HG03521 (cell line): Measurements from ENCODE around the gene TMEM176A.
"Not testable (repeated sequence)": the region's sequence is repeated elsewhere in the genome, so short reads cannot be mapped to it uniquely, and the experiment has no call there.

Source experiments
- ATAC-seq: cut with Tn5 transposase; IDR thresholded peaks from one replicate; pipeline ENCODE4 v1.9.1; 2021; ENCODE audit warnings: mild to moderate bottlenecking, moderate library complexity; ENCODE audit not compliant: unreplicated experiment

TMEM176A gene, protein sequence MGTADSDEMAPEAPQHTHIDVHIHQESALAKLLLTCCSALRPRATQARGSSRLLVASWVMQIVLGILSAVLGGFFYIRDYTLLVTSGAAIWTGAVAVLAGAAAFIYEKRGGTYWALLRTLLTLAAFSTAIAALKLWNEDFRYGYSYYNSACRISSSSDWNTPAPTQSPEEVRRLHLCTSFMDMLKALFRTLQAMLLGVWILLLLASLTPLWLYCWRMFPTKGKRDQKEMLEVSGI

DNA sequence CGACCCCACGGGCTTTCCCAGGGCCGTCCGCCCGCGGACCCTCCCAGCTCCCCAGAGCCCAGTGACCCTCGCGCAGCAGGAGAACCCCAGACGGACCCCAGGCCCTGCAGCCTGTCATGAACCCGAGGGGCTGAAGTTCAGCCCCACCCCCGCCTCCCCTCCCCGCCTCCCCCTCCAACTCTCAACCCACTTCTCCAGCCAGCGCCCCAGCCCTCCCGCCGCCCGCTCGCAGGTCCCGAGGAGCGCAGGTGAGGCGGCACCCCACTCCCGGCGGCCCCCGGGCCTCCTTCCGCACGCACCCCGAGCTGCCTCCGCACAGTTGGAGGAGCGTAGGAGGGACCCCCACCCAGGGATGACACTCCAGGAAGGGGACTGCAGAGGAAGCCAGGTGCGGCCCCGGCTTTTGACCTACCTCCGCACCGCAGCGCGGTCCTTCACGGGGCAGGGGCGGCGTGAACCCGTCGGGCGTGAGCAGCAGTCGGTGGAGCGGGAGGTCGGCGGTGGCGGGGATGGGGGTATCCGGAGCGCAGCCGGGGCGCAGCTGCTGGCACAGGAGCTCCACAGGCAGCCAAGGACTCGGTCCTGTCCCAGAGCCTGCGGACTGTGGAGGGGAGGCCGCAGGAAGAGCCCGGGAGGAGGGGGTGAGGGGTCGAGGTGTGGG is at the start of gene TMEM176A:
TSS of gene TMEM176A (plus strand) at position 189 of the 661 bp plus-strand sequence. CDS start 782 bp downstream, outside the sequence.
- ATAC-seq = no peak

DNA sequence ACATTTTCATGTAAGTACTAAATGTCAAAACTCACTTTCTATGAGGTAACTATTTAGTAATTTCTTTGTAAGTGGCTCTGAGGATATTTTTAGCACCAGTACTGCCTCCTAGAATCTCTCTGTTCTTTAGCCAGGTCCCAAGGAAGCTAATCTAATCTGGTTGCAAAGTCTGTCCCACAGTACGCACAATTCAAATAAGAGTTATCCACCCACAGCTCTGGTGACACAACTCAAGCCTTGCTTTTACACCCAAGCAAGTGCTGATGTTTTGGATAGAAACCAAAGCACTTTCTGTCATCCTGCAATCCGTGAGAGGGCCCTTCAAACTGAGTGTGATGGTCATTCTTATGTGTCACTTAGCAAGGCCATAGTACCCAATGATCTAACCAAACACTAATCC is 48.9 kb upstream of the TMEM176A start:
- no peak for ATAC-seq

DNA sequence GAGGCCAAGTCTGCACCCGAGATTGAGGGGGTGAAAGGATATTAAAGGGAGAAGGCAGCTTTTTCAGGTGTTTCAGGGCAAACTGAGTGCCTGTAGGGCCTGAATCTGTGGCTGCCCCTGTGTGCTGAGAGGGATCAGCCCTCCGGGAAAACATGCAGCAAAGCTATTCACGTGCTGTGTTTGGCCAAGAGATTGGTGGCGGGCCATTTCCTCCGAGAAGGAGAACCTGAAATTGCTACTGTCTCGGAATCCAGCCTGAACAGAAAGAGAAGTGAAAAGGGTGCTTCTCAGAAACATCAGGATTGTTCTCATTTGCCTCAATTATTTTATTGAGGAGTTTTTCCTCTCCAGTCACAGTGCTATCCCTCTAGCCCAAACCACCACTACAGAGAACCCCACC is 47.3 kb upstream of the TMEM176A start:
- no peak for ATAC-seq

DNA sequence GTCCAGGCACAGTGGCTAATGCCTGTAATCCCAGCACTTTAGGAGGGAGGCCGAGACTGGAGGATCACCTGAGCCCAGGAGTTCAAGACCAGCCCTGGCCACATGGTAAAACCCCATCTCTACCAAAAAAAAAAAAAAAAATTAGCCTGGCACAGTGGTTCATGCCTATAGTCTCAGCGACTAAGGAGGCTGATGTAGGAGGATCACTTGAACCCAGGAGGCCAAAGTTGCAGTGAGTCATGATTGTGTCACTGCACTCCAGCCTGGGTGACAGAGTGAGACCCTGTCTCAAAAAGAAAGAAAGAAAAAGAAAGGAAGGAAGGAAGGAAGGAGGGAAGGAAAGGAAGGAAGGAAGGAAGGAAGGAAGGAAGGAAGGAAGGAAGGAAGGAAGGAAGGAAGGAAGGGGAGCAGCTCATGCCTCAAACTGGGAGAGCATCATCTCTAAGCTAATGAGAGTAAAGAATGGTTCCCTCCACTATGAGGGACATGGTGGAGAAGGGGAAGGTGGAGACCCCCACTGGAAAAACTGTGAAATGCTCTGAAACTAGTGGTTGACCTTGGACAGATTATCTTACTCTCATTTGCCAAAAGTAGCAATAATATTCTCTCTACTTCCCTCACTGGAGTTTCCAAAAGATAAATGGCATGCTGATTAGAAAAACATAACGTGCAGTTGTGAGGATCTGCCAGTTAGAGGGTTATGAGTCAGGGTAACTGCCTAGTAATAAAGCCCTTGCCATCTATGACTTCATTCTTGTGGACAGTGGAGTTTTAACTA is 46.6 kb upstream of the TMEM176A start:
- ATAC-seq = no peak

DNA sequence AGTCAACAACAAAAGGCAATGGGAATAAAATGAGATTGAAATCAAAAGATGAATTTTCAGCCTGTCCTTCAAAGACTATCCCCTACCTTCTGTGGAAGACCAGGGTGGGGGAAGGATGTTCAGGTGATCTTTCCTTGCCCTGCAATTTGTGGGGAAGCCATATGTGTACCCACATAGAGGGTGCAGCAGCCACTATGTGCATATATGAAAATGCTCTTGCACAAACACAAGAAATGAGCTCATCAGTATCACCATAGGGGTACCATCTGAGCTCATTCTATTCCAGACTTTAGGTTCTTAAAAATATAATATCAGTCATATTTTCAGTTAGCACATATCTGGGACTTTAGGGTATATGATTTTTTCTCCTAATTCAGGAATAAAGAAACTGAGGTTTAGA is 45.6 kb upstream of the TMEM176A start:
- no peak for ATAC-seq

DNA sequence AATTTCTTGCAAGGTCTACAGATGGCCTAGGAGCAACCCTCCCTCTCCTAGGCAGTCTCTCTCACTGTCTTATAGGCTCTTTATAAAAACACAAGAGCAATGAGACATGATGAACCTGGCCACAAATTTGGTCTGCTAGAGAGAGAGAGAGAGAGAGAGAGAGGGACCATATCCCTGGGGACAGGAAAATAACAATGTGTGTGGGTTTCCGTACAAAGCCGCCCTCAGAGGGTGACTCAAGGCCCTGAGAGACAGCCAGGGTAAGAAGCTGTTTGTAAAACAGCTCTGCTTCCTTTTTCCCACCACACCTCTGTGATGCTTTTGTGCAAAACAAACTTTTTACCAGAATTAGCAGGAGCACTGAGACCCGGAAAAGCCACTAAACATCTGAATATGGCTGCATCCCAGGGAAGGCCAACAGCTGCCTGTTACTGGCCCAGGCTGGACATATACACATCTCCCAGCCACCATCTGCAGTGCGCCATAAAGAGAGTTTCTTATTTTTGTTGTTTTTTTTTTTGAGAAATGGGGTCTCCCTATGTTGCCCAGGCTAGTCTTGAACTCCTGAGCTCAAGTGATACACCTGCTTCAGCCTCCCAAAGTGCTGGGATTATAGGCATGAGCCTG is 45.0 kb upstream of the TMEM176A start:
- ATAC-seq = no peak

DNA sequence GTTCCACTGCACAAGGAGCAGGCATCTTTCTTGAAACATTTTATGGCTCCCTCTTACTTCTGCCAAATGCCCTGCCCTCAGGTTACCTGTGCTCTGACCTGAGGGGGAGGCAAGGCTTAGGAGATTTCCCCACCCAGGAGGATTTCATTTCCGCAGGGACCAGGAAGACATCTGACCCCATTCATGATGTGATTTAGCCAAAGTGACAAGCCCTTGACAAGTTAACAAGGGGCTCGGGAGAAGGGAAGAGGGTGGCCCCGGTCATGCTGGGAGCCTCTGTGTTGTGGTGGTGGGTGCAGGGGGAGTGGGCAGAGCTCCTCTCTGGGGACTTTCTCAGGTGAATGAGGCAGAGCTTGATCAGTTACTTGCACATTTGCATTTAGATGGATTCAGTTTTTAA is 44.4 kb upstream of the TMEM176A start:
- ATAC-seq = no peak

DNA sequence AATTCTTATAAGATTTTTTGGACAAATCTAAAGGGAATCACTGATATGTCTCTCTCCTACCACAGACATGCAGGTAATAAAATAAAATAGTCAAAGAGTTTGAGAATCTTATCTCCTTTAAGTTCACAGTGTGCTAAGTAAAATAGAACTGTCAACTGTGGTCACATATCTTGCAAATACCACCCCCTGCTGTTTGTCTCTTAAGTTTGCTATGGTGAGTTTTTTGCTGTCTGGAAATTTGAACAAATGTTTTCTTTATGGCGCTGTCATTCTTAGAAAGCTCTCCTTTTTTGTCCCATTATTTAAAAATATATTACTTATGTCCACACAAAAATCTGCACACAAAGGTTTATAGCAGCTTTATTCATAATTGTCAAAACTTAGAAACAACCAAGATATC is 43.7 kb upstream of the TMEM176A start:
- no peak for ATAC-seq

DNA sequence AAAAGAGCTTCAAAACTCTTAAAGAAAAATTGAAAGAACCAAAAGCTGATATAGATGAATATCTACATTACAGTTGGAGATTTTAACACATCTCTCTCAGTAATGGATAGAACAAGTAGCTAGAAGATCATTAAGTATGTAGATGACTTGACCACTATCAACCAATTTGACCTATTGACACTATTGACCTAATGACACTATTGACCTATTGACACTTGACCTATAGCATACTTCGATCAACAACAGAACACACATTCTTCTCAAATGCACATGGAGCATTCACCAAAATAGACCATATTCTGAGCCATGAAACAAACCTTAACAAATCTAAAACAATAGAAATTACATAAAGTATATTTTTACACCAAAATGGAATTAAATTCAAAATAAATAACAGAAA is 41.1 kb upstream of the TMEM176A start:
- ATAC-seq = no peak

DNA sequence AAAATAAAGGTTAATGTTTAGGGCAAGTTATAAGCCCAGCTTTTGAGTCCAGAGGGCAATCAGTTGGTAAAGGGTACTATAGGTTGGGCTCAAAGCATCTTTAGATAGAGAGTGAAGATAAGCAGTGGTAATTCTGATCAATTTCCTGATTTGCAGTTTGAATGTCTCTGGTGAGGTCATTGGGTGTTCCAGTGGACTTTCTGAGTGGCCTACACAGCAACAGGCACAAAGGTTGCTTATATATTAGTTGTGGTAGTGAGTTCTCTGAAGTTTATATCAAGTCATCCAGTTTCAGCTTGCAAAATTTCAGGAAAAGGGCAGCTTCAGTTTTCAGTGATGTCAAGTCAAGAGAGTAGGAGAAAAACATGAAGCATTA is 34.2 kb upstream of the TMEM176A start:
- ATAC-seq = no peak

DNA sequence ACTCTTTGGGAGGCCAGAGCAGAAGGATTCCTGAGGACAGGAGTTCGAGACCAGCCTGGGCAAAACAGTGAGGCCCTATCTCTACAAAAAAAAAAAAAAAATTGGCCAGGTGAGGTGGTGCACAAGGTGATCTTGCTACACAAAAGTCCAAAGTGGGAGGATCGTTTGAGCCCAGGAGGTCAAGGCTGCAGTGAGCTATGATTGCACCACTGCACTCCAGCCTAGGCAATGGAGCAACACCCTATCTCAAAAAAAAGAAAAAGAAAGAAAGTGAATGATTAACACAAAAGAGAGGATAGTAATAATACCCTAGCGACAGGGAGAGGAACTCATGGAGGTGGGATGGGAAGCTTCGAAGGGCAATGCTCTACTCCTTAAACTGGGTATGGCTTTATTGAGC is 30.8 kb upstream of the TMEM176A start:
- no peak for ATAC-seq

DNA sequence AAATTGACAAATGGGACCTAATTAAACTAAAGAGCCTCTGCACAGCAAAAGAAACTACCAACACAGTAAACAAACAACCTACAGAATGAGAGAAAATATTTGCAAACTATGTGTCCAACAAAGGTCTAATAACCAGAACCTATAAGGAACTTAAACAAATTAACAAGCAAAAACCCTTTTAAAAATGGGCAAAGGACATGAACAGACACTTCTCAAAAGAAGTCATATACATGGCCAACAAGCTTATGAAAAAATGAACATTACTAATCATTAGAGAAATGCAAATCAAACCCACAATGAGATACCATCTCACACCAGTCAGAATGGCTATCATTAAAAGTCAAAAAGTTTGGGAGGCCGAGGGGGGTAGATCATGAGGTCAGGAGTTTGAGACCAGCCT is 26.4 kb upstream of the TMEM176A start:
- ATAC-seq = not testable (repeated sequence)

DNA sequence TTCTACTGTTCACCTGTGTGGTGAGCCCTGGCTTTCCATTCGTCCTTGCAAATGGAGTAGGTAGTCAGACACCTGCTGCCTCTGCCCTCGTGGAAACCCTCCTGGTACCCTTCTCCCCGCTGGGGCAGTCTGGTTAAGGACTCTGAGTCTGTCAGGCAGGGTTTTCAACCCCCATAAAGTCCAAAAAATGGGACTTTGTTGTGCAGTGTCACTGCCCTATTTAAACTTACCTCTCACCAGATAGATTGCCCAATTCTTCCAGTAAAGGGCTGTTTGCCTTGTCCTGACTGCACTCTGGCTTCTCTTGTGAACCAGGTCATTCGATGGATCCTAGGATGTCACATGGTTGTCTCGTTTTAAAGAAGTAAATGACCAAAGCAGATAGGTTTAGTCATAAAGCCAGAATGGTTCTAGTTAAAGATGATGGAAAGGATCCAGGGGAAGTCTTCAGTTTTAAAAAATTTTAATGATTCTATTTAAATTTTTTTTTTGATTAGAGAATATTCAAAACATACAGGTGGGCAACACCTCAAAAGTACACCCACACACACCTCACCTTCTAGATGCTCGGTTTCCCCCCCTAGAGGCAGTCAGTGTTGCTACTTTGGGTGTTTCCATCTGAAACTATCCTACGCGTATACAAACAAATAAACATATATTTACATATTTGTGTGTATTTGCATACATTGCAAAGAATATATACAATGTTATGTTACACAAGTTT is 22.4 kb upstream of the TMEM176A start:
- no peak for ATAC-seq

DNA sequence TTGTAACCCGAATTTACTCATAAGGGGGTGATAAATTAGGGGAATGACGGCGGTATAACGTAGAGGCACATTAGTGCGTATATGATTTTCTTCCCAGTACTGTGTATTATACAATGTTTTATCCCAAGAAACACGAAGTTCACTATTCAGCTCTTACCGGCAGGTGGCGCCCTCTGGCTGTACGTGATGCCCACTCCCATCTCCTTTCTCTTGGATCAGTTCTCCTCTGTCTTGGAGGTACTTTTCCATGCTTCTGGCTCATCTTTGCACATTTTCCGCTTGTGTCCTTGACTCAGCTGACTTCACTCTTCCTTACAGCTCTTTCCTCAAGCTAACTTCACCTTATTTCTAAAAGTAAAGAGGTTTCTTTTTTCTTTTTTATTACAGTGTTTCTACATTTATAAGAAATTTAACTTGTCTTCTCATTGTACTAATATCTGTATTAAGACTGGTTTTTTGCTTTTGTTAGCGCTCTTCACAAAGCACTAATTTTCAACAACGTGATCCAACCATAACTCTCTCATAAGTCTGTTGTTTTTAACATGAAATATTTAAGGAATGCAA is 21.7 kb upstream of the TMEM176A start:
- ATAC-seq = no peak

DNA sequence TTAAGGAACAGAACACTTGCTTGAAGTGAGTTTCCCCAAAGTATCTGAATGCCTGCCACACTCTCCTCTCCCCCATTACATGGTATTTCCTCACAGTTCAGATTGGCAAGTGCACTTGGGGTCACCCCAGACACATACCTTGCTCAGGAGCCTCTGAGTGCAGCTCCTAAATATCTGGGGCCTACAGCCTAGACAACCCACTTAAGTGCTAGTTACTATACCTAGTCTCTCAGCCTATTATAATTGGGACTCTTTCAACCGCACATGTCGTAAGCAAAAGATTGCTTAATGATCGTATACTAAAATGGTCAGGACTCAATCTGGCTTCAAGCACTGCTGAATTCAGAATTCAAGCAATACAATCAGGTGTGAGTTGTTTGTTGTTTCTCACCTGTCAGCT is 20.3 kb upstream of the TMEM176A start:
- ATAC-seq = no peak

DNA sequence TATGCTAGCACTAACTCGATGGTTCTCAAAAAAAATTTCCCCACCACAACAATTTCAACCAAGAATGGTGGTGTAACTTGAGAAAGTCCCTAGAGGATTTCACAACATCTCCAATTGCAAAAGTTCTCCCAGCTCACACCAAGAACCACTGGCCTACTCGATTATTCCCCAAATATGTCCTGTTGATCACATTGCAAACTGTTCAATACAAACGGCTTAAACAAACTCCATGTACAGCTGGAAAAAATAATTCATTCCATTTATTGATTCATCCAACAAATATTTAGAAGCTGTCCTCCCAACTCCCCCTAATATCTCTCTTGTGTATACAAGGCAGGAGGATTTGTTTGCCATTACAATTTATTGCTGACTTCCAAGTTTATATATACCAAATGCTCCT is 19.5 kb upstream of the TMEM176A start:
- no peak for ATAC-seq

DNA sequence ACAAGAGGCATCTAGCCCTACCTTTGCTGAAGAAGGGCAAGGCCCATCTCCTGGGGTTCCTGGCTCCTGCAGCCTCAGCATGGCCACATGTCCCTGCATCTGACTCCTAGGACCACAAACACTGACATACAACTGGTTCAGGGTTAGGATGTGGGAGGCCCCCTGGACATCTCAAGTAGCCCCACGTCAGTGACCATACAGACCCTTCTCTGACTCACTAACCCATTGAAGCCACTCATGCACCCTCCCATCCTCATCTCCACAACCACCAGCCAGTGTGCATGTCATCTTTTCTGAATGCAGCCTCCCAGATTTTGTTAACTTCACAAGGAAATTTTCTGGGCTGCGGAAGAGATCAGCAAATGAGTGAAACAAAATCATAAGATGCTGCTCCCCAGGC is 18.6 kb upstream of the TMEM176A start:
- ATAC-seq = no peak

DNA sequence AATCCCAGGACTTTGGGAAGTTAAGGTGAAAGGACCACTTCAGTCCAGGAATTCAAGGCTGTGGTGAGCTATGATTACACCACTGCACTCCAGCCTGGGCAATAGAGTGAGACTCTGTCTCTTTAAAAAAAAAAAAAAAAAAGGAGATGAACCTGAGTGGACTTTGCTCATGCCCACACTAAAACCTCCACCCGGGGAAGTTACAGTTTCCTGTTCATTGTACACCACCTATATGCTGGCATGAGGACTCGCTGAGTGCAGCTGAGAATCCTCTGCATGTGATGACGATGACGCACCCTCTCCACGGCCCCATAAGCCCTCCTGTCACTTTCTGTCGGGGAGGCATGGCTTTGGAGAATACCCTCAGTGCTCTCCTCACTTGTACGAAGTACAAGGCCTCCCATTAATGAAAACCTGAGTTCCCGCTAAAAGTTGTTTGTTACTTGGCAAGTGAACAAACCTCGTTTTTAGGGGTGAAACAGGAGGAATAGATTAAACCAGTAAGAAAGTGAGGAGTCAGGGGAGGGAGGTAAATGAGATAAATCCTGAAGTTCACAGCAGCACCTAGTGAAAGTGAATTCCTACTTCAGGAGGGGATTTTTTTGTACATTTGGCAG is 16.3 kb upstream of the TMEM176A start:
- no peak for ATAC-seq

DNA sequence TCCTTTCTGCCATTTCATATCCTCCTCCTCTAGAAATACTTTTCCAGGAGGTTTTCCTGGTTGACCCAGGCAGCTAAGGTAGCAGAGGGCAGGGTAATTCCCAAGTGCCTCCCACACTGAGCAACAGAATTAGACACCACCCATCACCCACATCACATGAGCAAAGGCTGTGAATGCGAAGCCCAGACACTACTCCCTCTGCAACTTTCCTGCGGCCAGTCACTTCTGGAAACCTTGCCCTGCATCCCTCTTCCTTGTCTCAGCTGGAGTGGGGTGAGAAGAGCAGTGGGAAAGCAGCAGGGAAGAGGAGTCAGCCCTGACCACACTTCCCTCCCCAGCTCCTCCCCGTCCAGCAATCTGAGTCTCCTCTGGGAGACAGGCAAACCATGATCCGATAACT is 15.6 kb upstream of the TMEM176A start:
- no peak for ATAC-seq
